SU-DHL-6 (cell line): Measurements from ENCODE around the gene FIGNL2.

ENCODE experiments used
- EZH2phosphoT487 ChIP-seq: fragments of 200-600 bp; sonication (generic), shearing (Covaris generic); conservative IDR thresholded peaks from 2 replicates; pipeline ENCODE4 v1.6.1; 2018; ENCODE audit warnings: mild to moderate bottlenecking, antibody characterized with exemption, low read length, moderate library complexity, mixed read lengths
- TF ChIP-seq, protein P1 (sequence below): fragments of 200-600 bp; sonication (generic); IDR thresholded peaks from one replicate; pipeline ENCODE4 v1.5.1; 2017; ENCODE audit warnings: antibody characterized with exemption, mild to moderate bottlenecking, low read length, moderate library complexity; ENCODE audit not compliant: insufficient read depth, poor library complexity, severe bottlenecking

DNA sequence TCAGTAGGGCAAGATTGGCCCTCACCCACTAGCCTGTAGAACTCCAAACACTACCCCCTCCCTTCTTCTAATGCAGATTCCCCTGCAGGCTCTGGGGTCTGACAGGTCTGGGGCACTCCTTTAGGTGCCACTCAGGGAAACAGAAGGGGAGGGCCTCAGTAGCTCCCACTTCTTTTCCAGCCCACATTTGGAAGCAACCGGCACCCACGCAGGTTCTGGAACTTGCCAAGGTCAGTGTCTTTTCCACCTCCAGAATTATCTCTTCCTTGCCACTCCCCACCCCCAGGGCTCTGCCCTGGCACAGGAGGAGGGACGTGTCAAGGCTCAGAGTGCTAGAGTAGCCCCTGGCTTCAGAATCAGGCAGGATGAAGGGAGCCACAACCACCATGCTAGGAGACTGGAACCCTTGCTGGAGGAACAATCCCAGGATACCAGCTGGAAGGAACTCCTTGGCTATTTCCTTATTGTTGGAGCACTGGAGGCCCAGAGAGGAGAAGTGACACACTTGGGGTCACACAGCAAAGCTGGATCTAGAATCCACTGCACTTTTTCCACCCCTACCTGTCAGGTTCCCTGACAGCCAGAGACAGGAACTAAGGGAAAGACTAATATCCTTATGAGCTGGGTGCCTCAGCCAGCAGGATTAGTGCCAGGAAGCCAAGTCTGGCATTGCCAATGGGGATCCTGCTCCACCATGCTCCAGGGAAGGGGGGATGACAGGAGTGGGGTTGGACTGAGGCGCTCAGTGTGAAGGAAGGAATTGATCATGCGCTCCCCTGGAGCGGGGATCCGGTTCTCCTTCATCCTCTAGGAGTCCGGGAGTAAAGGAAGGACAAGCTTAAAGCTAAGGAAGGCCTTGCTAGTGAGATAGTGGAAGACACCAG, 1.8 kb upstream of the FIGNL2 start:
- TF ChIP-seq, protein P1, sequence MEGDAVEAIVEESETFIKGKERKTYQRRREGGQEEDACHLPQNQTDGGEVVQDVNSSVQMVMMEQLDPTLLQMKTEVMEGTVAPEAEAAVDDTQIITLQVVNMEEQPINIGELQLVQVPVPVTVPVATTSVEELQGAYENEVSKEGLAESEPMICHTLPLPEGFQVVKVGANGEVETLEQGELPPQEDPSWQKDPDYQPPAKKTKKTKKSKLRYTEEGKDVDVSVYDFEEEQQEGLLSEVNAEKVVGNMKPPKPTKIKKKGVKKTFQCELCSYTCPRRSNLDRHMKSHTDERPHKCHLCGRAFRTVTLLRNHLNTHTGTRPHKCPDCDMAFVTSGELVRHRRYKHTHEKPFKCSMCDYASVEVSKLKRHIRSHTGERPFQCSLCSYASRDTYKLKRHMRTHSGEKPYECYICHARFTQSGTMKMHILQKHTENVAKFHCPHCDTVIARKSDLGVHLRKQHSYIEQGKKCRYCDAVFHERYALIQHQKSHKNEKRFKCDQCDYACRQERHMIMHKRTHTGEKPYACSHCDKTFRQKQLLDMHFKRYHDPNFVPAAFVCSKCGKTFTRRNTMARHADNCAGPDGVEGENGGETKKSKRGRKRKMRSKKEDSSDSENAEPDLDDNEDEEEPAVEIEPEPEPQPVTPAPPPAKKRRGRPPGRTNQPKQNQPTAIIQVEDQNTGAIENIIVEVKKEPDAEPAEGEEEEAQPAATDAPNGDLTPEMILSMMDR: no peak
- TF ChIP-seq EZH2phosphoT487: no peak
